Middle frontal gyrus (tissue), 1 donor: ENCODE measurements around the gene TXNDC5.
"Not testable (repeated sequence)": the region's sequence is repeated elsewhere in the genome, so short reads cannot be mapped to it uniquely, and the experiment has no call there.

ENCODE experiments used
- DNase-seq: peaks from one replicate; pipeline ENCODE4 v3.0.0-alpha.2; 2015; ENCODE audit warnings: low spot score; ENCODE audit errors: extremely low spot score

The TXNDC5 gene

GRCh38 chr6:7897461-7898192 lies 13.0 kb downstream of the TXNDC5 start:
- no peak for DNase-seq

DNA sequence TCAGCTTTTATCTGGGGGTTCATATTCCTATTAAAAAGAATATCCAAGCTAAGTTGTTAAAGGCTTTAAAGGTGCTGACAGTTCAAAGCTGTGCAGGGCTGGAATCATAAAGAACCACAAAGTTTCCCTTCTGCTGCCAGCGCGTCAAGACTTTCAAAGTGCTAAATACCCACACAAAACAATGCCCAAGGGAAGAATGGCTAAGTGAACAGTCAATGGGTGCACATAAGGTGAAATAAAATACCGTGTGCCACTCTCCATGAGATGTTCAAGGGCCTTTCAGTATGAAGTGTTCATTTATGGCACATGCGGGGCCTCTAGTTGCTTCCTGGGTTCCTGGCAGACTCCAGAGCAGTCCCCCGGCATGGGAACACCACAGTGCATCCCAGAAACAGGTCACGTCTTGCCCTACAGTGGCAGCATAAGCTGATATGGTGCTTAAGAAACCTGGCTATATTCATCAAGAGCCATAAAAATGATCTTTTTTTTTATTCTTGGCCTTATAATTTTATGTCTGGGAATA lies 14.1 kb downstream of the TXNDC5 start:
- DNase-seq, result no peak

- no peak for DNase-seq
Measured at GRCh38 chr6:7895125-7895423, 15.5 kb downstream of the TXNDC5 start.

DNA sequence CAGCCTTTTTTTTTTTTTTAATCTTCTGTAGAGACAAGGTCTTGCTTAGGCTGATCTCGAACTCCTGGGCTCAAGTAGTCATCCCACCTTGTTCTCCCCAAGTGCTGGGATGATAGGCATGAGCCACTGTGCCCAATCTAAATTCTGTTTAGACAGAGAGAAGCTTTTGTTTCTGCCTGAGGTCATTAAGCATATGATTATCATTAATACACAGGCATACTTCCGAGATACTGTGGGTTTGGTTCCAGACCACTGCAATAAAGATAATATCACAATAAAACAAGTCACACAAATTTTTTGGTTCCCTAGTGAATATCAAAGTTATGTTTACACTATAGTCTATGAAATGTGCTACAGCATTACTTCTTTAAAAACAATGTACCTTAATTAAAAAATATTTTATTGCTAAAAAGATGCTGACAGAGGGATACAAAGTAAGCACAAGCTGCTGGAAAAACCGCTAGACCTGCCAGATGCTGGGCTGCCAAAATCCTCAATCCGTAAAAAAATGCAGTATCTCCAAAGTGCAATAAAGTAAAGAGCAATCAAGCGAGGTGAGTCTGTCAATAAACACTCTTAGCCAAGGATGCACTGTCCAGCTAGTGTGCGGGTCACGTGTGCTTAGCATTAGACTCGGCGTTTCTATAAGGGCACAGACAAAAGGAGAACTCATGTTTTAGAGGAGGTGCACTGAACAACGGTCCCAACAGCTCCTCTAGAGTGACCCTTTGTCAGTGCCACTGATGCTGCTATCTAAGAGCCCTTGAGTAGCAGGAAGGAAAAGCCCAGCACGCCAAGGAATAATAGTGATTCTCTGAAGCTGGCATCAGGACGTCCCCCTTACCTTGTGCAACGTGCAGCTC lies 16.1 kb downstream of the TXNDC5 start:
- no peak for DNase-seq

DNA sequence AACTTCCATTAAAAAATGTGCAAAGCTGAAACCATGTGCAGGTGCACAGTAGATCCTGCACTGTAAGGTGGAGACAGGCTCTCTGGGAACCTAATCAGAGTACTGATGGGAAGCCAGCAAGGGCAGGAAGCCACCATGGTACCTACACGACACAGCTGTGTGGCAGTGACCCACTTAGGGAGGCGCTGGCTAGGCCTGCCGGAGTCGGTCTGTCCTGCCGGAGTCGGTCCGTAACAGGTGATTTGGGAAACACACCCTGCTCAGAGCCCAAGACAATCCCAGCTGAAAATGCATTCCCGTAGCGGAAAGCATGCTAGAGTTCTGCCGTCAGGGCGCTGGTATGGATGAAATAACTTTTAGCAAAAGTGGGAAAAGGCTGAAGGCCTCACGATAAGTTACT lies 17.2 kb downstream of the TXNDC5 start:
- no peak for DNase-seq

DNA sequence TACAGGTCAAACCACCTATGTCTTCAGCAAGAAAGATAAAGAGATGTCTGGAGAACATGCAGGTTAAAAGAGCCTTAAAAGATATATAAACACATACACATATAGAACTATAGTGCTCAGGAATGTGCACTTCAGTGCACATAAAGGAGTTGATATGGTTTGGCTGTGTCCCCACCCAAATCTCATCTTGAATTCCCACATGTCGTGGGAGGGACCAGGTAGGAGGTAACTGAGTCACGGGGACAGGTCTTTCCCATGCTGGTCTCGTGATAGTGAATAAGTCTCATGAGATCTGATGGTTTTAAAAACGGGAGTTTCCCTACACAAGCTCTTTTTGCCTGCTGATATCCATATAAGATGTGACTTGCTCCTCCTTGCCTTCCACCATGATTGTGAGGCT lies 18.2 kb downstream of the TXNDC5 start:
- DNase-seq, result not testable (repeated sequence)

DNA sequence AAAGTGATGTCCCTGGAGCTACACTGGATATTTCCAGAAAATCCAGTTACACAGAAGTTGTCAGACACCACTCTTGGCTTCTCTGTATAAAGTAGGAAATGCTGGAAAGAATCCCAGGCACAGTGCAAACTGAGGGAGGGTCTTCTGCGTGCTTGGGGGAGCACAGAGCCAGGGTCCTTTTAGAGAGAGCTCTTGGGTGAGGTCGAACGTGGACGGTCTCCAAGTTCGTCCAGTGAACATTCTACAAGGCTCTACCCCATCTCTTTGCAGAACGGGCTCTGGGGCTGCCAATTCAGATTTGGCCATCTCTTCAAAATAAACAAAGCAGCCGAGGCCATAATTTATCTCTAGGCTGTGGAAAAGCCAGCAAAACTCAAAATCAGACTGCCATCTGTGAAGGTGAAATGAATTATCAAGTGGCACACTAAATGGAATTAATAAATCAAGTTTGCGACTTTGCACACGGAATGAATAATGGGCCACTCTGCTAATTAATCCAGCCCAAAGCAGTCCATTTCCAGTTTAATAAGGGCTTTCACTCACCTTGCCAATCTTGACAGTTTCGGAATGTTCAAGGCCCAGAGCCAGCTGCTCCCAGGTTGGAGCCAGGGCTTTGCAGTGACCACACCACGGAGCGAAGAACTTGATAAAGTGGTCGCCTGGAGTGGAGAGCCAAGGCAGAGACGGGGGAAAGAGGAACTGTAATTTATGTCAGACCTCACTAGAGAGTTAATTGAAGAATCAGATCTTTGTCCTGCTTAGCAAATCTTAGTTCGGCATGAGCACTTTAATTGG lies 19.3 kb downstream of the TXNDC5 start:
- DNase-seq, result no peak

DNA sequence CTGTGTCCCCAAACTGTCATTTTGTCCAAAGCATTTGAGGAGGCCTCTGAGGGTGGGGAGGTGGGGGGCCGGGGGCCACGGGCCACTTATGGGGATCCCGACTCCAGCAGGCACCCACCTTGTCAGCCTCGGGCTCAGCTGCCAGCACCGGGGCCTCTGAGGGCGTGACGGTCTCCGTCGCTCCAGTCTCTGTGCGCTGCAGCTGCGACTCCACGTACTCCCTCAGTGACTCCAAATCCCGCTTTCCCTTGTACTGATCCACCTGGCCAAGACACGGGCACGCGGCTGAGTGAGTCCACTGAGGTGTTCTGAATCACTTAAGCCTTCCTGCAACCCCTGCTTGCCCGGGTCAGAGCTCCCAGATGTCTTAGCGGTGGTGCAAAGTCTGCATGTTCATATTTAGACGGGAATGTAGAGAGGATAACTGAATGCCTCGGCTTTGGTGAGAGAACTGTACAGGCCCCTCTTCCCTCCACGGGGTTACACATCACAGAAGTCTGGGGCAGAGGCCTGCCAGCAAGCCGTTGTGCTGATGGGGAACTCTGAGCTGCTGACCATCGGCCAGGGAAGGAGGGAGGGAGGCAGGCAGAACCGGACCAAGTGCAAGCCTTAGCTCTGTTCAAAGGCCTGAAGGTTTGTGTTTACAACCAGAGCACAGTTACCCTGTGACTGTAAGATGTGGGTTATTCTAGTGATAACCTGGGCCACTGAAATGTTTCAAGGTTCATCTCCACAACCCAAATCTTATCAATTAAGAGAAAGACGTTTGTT lies 21.8 kb downstream of the TXNDC5 start:
- no peak for DNase-seq

DNA sequence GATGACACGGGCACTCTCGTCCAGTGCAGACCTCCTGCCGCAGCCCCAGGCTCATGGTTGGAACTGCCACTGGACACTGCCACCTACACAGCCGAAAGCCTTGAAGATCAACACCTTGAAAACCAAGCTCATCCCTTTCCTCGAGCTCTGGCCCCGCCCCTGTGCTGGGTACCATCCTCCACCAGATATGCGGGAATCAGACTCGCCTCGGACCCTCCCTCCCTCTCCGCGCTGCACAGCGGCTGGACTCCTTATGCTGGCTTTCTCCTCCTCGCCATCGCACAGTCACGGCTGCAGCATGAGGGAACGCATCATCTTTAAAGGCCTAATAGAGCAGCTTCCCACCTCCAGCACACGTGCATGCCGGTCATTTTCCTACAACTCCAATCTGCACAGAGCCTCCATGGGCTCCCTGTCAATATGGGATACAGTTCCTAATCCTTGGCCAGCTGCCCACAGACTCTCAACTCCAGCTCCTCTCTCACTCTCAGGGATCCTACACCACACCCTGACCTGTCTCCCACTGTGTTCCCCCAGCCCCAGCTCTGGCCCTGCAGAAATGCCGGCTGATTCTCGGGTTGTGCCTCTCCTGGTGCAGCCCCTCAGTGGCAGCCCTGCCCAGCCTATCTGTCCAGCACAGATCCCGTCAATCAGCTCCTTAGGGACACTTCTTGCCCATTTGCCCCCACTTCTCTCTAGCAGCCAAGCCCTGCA lies 23.2 kb downstream of the TXNDC5 start:
- DNase-seq, result no peak

GRCh38 chr6:7886132-7886531 lies 24.5 kb downstream of the TXNDC5 start:
- DNase-seq, result no peak

DNA sequence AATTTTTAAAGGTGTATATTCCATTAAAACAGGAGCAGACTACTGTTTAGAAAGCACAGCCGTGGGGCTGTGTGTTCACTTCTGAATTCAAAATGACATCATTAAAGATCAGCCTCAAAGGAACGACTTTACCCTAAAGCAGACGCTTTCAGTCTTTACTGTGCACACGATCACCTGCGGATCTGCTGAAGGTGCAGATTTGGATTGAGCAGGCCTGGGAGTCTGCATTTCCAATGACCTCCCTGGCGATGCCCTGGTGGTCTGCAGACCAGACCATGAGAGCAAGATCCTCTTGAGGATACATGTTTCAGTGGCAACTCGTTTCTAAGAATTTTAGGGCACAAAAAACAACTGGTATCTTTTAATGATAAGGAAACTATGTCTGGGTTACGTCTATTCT lies 27.2 kb downstream of the TXNDC5 start:
- DNase-seq, result no peak

DNA sequence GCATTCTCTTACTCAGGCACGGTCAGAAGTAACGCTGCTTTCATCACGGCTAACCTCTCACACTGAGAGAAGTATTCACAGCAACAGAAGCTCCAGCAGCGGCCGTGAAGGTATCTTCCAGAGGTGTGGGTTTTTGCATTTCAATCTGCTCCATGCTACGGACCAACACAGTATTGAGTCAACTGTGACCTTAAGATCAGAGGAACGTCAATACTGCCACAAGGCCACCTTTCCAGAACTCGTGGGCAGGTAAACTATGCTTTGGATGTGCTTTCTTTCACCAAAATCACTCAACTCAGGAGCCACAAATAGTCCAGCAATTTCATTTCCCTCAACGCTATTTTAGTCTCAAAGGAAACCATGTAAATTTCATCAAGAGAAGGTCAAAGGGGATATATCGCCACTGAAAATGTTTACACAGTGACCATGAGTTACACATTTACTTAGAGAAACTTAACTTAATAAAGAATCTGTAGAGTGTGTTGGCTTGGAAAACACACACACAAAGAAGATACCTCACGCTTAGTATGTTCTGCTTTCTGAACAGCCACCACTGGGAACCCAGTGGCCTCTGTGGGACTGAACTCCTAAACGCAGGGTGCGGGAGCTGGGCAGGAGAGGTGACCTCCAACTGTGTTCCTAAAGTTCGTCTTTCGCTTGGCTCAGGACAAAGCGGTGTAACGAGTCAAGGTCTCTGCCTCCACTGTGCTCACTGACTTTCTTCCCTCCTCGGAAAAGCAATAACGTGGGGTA lies 27.9 kb downstream of the TXNDC5 start:
- DNase-seq, result no peak

GRCh38 chr6:7881765-7882500 lies 28.7 kb downstream of the TXNDC5 start:
- DNase-seq, result no peak

DNA sequence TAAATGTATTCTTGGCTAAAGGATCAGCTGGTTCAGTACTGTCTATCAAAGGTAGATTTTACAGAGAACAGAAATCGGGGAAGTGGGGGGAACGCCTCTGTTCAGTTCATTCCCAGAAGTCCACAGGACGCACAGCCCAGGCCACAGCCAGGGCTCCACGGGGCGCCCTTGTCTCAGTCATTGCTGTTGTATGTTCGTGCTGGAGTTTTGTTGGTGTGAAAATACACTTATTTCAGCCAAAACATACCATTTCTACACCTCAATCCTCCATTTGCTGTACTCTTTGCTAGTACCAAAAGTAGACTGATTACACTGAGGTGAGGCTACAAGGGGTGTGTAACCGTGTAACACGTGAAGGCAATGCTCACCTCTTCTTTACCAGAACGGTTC lies 29.9 kb downstream of the TXNDC5 start:
- no peak for DNase-seq

DNA sequence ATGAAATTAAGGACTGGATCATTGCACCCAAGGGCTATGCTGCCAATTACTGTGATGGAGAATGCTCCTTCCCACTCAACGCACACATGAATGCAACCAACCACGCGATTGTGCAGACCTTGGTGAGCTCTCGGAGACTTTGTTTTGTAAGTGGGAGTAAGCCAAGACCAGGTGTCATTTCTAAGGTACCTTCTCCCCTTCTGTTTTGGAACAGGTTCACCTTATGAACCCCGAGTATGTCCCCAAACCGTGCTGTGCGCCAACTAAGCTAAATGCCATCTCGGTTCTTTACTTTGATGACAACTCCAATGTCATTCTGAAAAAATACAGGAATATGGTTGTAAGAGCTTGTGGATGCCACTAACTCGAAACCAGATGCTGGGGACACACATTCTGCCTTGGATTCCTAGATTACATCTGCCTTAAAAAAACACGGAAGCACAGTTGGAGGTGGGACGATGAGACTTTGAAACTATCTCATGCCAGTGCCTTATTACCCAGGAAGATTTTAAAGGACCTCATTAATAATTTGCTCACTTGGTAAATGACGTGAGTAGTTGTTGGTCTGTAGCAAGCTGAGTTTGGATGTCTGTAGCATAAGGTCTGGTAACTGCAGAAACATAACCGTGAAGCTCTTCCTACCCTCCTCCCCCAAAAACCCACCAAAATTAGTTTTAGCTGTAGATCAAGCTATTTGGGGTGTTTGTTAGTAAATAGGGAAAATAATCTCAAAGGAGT lies 30.4 kb downstream of the TXNDC5 start:
- no peak for DNase-seq

GRCh38 chr6:7879579-7879978 lies 31.0 kb downstream of the TXNDC5 start:
- no peak for DNase-seq

DNA sequence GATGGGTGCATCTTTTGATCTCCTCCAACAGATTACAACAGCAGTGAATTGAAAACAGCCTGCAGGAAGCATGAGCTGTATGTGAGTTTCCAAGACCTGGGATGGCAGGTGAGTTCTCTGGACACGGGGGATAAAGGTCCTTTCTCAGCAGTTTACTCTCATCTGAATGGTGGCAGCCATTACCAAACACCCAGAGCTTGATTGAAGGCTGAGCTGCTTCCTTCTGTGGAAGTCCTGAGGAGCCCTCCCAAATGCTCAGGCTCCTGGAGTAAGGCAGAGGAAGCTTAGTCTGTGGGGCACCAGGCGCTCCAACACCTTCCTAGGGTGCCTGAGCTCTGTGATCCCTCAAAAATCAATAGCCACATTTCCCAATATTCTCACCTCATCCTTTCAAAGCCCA lies 31.5 kb downstream of the TXNDC5 start:
- no peak for DNase-seq

- no peak for DNase-seq
Measured at GRCh38 chr6:7878401-7878964, 32.1 kb downstream of the TXNDC5 start.
